Measurements from ENCODE around the gene KIF1A.
"Not testable (repeated sequence)": the region's sequence is repeated elsewhere in the genome, so short reads cannot be mapped to it uniquely, and the experiment has no call there.

KIF1A gene

GRCh38 chr2:240786871-240787311 is 33.1 kb downstream of the KIF1A start:
- DNase-seq (ENCODE audit: insufficient read length) (no peak), FAIRE-seq (no peak)
- TF ChIP-seq POLR2A (IDR thresholded peaks at IDR 0.05; ENCODE audit: low read depth, low read length) (no peak), POLR2AphosphoS5 (IDR thresholded peaks at IDR 0.05; ENCODE audit: low read depth, low read length) (no peak), TAF1 (IDR thresholded peaks at IDR 0.05; ENCODE audit: borderline replicate concordance, low read depth, low read length) (no peak)

GRCh38 chr2:240786355-240786841 is 33.6 kb downstream of the KIF1A start:
- FAIRE-seq (no peak), DNase-seq (ENCODE audit: insufficient read length) (no peak)
- TF ChIP-seq POLR2AphosphoS5 (IDR thresholded peaks at IDR 0.05; ENCODE audit: low read depth, low read length) (no peak), POLR2A (IDR thresholded peaks at IDR 0.05; ENCODE audit: low read depth, low read length) (no peak)

DNA sequence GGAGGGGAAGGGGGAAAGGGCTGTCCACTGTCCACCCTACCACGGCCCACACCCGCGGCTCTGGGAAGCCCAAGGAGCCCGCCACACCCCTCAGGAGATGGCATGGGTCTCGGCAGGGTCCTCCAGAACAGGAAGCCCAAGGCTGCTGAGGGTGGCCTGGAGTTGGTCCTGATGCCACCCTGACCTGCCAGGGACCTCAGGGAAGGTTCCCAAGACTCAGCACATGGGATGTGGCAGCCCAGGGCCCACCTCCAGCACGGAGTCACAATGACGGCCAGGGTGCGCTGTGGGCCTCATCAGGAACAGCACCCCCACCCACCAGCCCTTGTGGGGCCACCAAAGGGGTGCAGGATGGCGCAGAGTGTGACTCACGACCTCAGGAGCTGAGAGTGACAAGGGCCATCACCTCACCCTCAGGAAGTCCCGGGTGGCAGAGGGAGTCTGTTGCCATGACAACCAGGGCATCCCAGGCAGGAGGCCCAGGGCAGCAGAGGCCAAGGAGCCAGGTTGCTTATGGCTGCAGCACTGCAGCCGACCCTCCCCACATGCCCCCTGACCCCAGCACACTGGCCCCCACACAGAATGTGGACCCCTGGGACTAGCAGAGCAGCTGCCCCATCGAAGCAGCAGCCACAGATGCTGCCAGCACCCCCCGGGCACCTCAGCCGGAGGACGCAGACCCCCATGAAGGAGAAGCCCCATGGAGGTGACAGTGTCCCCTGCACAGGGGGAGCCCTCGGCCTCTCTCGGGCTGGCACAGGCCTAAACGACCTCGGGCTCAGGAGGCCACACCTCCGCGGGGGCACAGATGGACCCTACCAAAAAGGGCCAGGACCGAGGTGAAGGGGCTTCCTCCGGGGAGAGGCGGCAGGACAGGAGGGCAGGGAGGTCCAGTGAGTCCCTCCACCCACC is 34.3 kb downstream of the KIF1A start:
- no peak for TF ChIP-seq POLR2A (IDR thresholded peaks at IDR 0.05; ENCODE audit: low read depth, low read length)
- no peak for TF ChIP-seq POLR2AphosphoS5 (IDR thresholded peaks at IDR 0.05; ENCODE audit: low read depth, low read length)
- TF ChIP-seq TAF1 (IDR thresholded peaks at IDR 0.05; ENCODE audit: borderline replicate concordance, low read depth, low read length): no peak
- no peak for DNase-seq (ENCODE audit: insufficient read length)
- FAIRE-seq: no peak

GRCh38 chr2:240784629-240785423 is 35.2 kb downstream of the KIF1A start:
- no peak for FAIRE-seq
- no peak for DNase-seq (ENCODE audit: insufficient read length)
- TF ChIP-seq TAF1 (IDR thresholded peaks at IDR 0.05; ENCODE audit: borderline replicate concordance, low read depth, low read length) (no peak), POLR2A (IDR thresholded peaks at IDR 0.05; ENCODE audit: low read depth, low read length) (no peak), POLR2AphosphoS5 (IDR thresholded peaks at IDR 0.05; ENCODE audit: low read depth, low read length) (no peak)

DNA sequence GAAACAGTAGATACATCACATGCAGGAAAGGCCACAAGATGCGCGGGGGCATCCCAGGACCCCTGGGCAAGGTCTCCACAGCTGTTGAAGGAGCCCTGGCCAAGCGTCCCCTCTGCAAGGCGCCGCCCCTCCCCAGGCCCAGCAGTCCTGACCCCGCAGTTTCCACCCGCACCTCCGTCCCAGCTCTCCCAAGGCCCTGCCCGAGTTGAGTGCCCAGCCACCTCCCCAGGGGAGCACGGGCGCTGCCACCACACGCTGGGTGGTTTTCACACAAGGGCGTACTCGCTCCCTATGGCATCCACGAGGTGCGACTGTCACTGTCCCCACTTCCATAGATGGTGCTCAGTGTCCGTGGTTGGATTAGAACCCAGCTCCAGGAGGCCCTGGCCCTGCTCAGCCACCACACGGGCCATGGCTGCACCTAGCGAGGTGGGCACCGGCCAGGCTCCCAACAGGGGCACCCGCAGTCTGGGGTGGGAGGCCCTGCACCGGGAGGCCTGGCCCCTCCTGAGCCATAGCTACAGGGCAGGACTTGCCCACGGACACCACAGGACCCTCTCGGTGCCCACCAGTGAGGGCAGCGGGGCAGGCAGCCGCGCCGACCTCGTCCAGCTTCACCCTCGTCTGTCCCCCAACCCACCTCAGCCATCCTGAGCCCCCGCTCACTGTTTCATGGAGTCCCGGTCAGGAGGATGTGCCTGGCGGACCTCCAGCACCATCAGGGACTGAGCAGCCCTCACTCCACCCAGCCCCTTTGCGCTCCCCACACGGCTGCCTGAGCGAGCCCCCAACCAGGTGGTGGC is 36.0 kb downstream of the KIF1A start:
- no peak for TF ChIP-seq POLR2A (IDR thresholded peaks at IDR 0.05; ENCODE audit: low read depth, low read length)
- no peak for TF ChIP-seq POLR2AphosphoS5 (IDR thresholded peaks at IDR 0.05; ENCODE audit: low read depth, low read length)
- no peak for TF ChIP-seq TAF1 (IDR thresholded peaks at IDR 0.05; ENCODE audit: borderline replicate concordance, low read depth, low read length)
- FAIRE-seq (no peak), DNase-seq (ENCODE audit: insufficient read length) (no peak)

GRCh38 chr2:240782886-240783818 is 36.9 kb downstream of the KIF1A start:
- no peak for DNase-seq (ENCODE audit: insufficient read length)
- no peak for FAIRE-seq
- TF ChIP-seq POLR2AphosphoS5 (IDR thresholded peaks at IDR 0.05; ENCODE audit: low read depth, low read length): no peak
- no peak for TF ChIP-seq TAF1 (IDR thresholded peaks at IDR 0.05; ENCODE audit: borderline replicate concordance, low read depth, low read length)
- TF ChIP-seq POLR2A (IDR thresholded peaks at IDR 0.05; ENCODE audit: low read depth, low read length): no peak

DNA sequence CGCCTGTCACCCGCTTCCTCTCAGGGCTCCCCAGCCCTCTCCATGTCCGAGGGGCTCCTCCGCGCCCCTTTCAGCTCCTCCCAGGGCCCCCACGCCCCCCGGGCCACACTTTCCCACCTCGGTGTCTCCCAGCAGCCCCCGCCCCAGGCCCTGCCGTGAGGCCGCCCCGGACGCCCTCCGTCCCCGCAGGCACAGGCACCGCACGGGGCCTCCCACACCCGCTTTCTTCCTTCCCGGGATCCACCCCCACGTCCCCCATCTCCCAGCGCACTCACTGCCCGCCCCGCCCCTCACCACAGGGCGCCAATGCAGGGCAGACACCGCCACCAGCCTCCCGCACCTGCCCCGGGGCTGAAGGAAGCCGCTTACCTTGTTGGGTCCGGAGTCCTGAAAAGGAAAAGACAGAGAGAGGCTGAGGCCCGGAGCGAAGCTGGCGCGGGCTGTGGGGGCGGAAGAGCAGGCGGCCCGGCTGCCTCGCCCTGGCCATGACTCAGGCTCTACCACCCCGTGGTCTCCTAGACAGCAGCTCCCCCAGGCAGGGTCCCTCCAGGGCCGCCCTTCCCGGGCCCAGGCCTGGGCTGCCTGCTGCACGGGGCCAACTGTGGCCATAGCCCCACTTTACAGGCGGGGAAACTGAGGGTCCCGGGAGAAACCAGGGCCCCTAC is 37.7 kb downstream of the KIF1A start:
- FAIRE-seq (no peak), DNase-seq (ENCODE audit: insufficient read length) (no peak)
- TF ChIP-seq POLR2A (IDR thresholded peaks at IDR 0.05; ENCODE audit: low read depth, low read length): no peak

DNA sequence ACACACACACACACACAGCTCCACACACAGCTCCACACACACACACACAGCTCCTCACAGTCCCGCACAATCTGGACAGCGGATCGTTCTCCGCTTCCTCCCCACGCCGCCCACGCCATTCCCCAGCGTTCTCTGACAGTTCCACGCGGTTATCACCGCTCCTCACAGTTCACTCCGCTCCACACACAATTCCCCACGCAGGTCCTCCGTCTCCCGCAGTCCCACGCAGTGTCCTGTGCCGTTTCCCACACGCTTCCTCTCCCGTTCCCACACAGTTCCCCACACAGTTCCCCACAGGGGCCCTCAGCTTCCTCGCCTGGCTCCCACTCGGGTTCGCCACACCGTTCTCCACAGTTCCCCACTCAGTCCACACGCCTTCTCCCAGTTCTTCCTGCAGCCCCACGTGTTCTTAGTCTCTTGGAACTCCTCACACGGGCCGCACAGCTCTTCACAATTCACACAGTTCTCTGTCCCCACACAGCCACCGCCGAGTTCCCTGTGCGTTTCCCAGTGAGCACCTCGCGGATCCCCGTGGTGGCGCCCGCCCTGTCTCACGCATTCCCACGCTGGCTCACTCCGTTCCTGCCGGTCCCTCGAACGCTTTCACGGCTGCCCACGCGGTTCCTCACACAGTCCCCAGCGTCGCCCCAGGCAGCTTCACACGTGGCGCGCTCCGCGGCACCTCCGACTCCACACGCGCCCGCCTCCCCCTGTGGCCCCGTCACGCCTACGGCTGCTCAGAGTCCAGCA is 38.4 kb downstream of the KIF1A start:
- DNase-seq (ENCODE audit: insufficient read length) (no peak), FAIRE-seq (no peak)
- TF ChIP-seq TAF1 (IDR thresholded peaks at IDR 0.05; ENCODE audit: borderline replicate concordance, low read depth, low read length): no peak

DNA sequence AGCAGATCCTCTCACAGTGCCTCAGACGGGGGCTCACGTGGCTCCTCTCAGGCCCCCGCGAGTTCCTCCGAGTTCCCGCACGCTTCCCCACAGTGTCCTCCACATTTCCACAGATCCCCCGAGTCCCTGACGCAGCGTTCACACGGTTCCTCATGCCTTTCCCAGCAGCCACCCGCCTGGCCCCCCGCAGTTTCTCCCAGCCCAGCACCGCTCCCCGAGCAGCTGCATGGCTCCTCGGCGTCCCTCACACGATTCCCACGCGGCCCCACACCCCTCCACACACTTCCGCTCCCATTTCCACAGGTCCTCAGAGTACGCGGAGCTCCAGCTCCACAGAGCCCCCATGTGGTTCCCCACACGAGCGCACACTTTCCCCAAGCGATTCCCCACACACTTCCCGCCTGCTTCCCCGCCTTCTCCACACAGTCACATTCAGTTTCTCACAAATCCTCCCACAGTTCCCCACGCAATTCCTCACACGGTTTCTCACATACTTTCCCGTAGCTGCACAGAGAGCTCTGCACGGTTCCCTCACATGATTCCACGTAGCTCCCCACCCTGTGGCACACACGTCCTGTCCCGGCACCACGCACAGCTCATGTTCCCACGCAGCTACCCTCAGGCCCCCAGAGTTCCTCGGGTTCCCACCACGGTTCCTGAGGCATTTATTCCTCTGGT is 39.9 kb downstream of the KIF1A start:
- FAIRE-seq (no peak), DNase-seq (ENCODE audit: insufficient read length) (no peak)
- no peak for TF ChIP-seq POLR2A (IDR thresholded peaks at IDR 0.05; ENCODE audit: low read depth, low read length)
- TF ChIP-seq TAF1 (IDR thresholded peaks at IDR 0.05; ENCODE audit: borderline replicate concordance, low read depth, low read length): no peak
- TF ChIP-seq POLR2AphosphoS5 (IDR thresholded peaks at IDR 0.05; ENCODE audit: low read depth, low read length): no peak

GRCh38 chr2:240779250-240779832 is 40.7 kb downstream of the KIF1A start:
- DNase-seq (ENCODE audit: insufficient read length); FAIRE-seq: not testable (repeated sequence)
